Loucy (cell line): ENCODE measurements around the gene CYB5B.

Source experiments
- H2AFZ ChIP-seq: fragments of 200-600 bp; sonication (generic); 2 replicates; pipeline ENCODE4 v1.6.0; 2016; ENCODE audit warnings: antibody characterized with exemption, mild to moderate bottlenecking, low read length, moderate library complexity
- H3F3A ChIP-seq: fragments of 200-600 bp; 2 replicates; pipeline ENCODE4 v1.6.0; 2016; ENCODE audit warnings: antibody characterized with exemption, low read depth, mild to moderate bottlenecking
- H3K27me3 ChIP-seq: fragments of 200-600 bp; sonication (generic); 2 replicates; pipeline ENCODE4 v1.6.1; 2014; ENCODE audit warnings: low read length, mild to moderate bottlenecking; ENCODE audit not compliant: insufficient read depth, poor library complexity, severe bottlenecking
- H3K36me3 ChIP-seq: fragments of 200-600 bp; sonication (generic); 2 replicates; pipeline ENCODE4 v1.6.1; 2016; ENCODE audit warnings: low read length; ENCODE audit not compliant: insufficient read depth
- H3K4me1 ChIP-seq: fragments of 200-600 bp; sonication (generic); 2 replicates; pipeline ENCODE4 v1.5.1; 2014; ENCODE audit warnings: low read length, mild to moderate bottlenecking; ENCODE audit not compliant: insufficient read depth, poor library complexity, severe bottlenecking
- H3K4me2 ChIP-seq: fragments of 200-600 bp; sonication (generic); 2 replicates; pipeline ENCODE4 v1.6.0; 2014; ENCODE audit warnings: antibody characterized with exemption, low read length, low read depth, mild to moderate bottlenecking; ENCODE audit not compliant: poor library complexity, severe bottlenecking
- H3K4me3 ChIP-seq: fragments of 200-600 bp; sonication (generic); 2 replicates; pipeline ENCODE4 v1.5.1; 2014; ENCODE audit warnings: low read length, mild to moderate bottlenecking, mixed read lengths; ENCODE audit not compliant: poor library complexity, severe bottlenecking
- H3K79me2 ChIP-seq: fragments of 200-600 bp; sonication (generic); 2 replicates; pipeline ENCODE4 v1.6.1; 2014; ENCODE audit warnings: low read length; ENCODE audit not compliant: insufficient read depth
- H3K9ac ChIP-seq: fragments of 200-600 bp; sonication (generic); 2 replicates; pipeline ENCODE4 v1.6.0; 2014; ENCODE audit warnings: mild to moderate bottlenecking, low read depth, low read length, moderate library complexity; ENCODE audit not compliant: poor library complexity, severe bottlenecking
- H3K9me2 ChIP-seq: fragments of 200-600 bp; sonication (generic); replicated peaks from 2 replicates; pipeline ENCODE4 v1.6.1; 2016; ENCODE audit warnings: low read depth, low read length, mixed read lengths
- H3K9me3 ChIP-seq: fragments of 200-600 bp; sonication (generic); 2 replicates; pipeline ENCODE4 v1.6.1; 2014; ENCODE audit warnings: mild to moderate bottlenecking, antibody characterized with exemption, low read length, low read depth; ENCODE audit not compliant: insufficient read depth
- H4K20me1 ChIP-seq: fragments of 200-600 bp; sonication (generic); 2 replicates; pipeline ENCODE4 v1.6.0; 2014; ENCODE audit warnings: antibody characterized with exemption, low read length, mild to moderate bottlenecking; ENCODE audit not compliant: insufficient read depth, poor library complexity, severe bottlenecking
- CTCF ChIP-seq: fragments of 200-600 bp; sonication (generic); conservative IDR thresholded peaks from 2 replicates; pipeline ENCODE4 v1.5.1; 2014; ENCODE audit warnings: mild to moderate bottlenecking, antibody characterized with exemption, low read length
- EZH2phosphoT487 ChIP-seq: fragments of 200-600 bp; IDR thresholded peaks from 2 replicates; pipeline ENCODE4 v1.6.1; 2018; ENCODE audit warnings: antibody characterized with exemption, mild to moderate bottlenecking, moderate library complexity, borderline replicate concordance

The CYB5B gene

GRCh38 chr16:69399361-69399760 lies 25.1 kb upstream of the CYB5B start:
- Histone ChIP-seq H2AFZ (peak overlapping the region; percentile 90), H3K4me2 (no peak overlapping the region), H3F3A (peaks cover 3% of the 10 kb centered on the region; the same call in 1 of the 2 replicates), H3K27me3 (no peaks in the 10 kb centered on the region), H3K4me3 (no peak overlapping the region), H3K79me2 (no peaks in the 10 kb centered on the region), H3K9me2 (no peaks in the 10 kb centered on the region), H3K9ac (no peak overlapping the region), H3K4me1 (peaks cover 15% of the 10 kb centered on the region), H4K20me1 (no peaks in the 10 kb centered on the region), H3K36me3 (no peaks in the 10 kb centered on the region), H3K9me3 (no peaks in the 10 kb centered on the region)
- TF ChIP-seq CTCF (no peak), EZH2phosphoT487 (no peak)

GRCh38 chr16:69402439-69402838 lies 22.0 kb upstream of the CYB5B start:
- H3K4me3 ChIP-seq, result no peak overlapping the region
- no peaks in the 10 kb centered on the region for H3K36me3 ChIP-seq
- no peaks in the 10 kb centered on the region for H3F3A ChIP-seq
- no peaks in the 10 kb centered on the region for H3K9me3 ChIP-seq
- H3K4me2 ChIP-seq, result peak overlapping the region; percentile 0
- H3K9me2 ChIP-seq, result no peaks in the 10 kb centered on the region
- H4K20me1 ChIP-seq, result no peaks in the 10 kb centered on the region
- TF ChIP-seq EZH2phosphoT487 (no peak), CTCF (no peak)
- no peak overlapping the region for H3K9ac ChIP-seq
- H3K4me1 ChIP-seq, result peaks cover 10% of the 10 kb centered on the region
- H3K79me2 ChIP-seq, result no peaks in the 10 kb centered on the region
- peak overlapping the region; percentile 66 for H2AFZ ChIP-seq
- no peaks in the 10 kb centered on the region for H3K27me3 ChIP-seq

GRCh38 chr16:69404275-69404805 lies 20.1 kb upstream of the CYB5B start:
- Histone ChIP-seq H3K4me3 (no peak overlapping the region), H3K79me2 (no peaks in the 10 kb centered on the region), H3F3A (no peaks in the 10 kb centered on the region), H3K36me3 (no peaks in the 10 kb centered on the region), H3K9me3 (no peaks in the 10 kb centered on the region), H3K9ac (no peak overlapping the region), H3K27me3 (no peaks in the 10 kb centered on the region), H4K20me1 (no peaks in the 10 kb centered on the region), H3K4me1 (peaks cover 10% of the 10 kb centered on the region), H3K9me2 (no peaks in the 10 kb centered on the region), H2AFZ (peak overlapping the region; percentile 56), H3K4me2 (no peak overlapping the region)
- TF ChIP-seq CTCF (no peak), EZH2phosphoT487 (no peak)
